ENCODE measurements around the gene PSMC3.

Gene PSMC3

DNA sequence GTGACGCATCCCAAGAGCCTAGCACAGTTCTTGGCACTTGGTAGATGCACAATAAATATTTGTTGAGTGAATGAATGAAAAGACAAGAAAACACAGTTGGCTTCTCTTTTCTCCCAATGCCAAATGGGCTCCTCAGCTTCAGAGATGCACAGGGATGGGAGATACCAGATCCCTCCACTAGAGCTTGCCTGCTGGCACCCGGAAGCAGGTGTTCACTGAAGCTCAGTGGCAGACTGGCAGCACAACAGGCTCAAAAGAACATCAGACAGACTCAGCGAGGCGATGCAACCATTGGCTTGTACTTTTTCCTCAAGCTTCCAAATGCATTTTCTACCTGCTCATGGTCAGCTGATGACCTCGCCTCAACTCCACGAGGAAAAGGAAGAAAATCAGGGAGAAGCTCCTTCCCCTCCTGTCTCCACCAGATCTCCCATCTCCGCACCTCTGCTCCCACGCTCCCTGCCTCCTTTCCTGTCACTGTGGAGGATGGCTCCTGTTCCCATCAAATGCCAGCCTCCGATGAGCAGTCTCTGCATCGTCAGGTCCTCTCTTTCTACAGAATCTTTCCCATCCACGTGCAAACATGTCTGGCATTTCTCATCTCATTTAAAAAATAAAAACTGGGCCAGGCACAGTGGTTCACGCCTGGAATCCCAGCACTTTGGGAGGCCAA lies 16.9 kb upstream of the PSMC3 start:
- no peak for DNase-seq (ENCODE audit: low read depth)

DNA sequence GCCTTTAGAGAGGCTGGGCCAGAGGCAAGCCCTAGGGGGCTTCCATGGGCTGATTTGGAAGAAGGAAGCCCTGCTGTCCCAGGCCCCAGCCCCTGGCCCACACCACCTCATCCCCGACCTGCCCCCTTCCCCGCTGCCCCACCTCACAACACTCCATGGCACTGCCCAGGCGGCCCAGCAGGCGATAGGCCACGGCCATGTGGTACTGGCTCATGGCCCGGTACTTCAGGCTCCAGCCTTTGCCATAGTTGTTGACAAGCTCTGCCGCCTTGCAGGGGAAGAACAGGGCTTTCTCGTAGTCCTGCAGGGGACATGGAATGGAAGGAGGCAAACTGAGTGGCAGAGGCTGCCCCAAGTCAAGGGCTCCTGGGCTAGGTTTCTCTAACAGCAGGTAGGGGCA lies 16.3 kb upstream of the PSMC3 start:
- no peak for DNase-seq (ENCODE audit: low read depth)

DNA sequence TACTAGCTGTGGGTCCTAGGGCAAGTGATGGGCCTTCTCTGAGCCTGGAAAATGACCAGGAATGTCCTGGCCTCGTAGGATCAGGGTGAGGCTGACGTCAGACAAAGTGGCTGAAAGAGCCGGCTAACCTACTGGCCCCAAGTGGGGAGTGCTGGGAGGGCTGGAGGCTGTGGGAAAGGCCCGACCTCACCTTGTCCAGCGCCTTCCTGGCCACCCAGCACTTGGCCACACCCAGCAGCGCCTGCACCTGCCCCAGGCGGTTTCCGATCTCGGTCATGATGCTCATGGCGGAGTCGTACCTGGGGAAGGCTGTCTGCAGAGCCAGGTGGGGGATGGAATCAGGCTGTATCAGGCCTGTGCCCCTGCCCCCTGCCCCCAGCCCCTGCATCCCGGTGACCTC lies 15.2 kb upstream of the PSMC3 start:
- DNase-seq (ENCODE audit: low read depth), result no peak

DNA sequence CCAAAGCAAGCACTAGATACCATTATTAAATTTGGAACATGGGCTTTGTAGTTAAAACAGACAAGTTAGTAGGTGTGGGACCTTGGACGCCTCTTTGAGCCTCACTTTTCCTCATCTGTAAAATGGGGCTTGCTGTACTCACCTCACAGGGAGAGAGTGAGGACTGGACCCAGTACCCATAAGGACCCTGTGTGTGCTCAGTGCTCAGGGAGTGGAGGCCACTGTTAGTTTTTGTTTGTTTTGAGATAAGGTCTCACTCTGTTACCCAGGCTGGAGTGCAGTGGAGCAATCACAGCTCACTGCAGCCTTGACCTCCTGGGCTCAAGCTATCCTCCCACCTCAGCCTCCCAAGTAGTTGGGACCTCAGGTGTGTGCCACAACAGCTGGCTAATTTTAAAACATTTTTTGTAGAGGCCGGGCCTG lies 13.8 kb upstream of the PSMC3 start:
- no peak for DNase-seq (ENCODE audit: low read depth)

DNA sequence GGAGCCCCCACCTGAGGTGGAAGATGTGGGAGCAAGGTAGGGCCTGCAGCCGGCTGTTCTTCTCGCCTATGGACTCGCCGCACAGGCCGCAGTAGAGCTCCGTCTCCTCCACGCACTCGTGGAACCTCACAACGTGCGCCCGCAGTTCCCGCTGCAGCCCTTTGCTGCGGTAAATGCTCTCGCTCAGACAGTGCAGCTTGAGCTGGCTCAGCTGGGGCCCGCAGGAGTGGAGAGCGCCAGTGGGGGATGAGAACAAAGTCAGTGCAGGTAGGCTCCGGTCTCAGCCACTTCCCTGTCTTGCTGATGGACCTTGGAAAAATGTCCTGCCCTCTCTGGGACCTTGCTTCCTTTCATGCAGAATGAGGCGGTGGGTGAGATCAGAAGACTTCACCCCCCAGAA lies 12.5 kb upstream of the PSMC3 start:
- DNase-seq (ENCODE audit: low read depth), result no peak

DNA sequence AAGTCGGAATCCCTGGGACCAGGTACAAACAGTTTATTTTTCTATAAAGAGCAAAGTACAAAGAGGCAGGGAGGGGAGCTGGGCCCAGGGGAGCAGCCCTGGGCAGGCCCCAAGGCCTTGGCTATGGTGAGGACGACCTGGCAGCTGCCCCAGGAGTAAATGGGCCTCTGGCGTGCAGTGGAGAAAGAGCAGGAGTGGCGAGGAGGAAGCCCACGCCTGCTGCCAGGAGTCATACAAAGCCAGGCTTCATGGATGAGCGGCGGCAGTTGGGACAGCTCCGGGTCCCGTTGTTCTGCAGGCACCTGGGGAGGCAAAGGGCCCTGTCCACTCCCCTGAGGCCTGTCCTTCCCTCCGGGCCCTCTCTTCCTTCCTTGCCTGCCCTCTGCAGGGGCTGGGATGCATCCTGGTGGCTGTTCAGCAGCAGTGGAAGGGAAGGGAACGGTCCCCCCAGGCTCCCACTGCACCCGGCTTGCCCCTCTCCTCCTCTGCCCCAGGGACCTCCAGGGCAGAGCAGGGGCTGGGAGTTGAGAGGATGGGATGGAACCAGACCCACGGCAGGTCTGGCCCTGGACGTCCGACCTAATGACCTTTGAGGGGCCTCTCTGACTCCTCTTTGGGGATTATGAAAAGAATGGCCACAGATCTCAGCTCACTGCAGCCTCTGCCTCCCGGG lies 11.6 kb upstream of the PSMC3 start:
- DNase-seq (ENCODE audit: low read depth), result no peak

DNA sequence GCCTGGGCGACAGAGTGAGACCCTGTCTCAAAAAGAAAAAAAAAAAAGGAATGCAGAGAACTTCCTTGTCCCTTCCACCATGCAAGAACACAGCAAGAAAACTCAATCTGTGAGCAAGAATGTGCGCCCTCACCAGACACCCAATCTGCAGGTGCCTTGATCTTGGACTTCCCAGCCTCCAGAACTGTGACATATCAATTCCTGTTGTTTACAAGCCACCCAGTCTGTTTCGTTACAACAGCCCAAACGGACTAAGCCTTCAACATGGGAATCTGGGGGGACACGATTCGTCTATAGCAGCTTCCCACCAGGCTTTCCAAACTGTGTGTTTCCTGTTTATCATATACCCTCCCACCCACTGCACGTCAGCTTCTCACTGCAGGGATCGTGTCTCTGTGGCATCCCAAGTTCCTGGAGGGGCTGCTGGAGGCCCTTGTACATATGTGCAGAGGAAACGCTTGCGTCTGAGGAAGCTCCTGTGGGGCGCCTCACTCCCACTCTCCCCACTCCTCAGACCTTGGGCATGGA lies 11.0 kb upstream of the PSMC3 start:
- DNase-seq (ENCODE audit: low read depth), result no peak

DNA sequence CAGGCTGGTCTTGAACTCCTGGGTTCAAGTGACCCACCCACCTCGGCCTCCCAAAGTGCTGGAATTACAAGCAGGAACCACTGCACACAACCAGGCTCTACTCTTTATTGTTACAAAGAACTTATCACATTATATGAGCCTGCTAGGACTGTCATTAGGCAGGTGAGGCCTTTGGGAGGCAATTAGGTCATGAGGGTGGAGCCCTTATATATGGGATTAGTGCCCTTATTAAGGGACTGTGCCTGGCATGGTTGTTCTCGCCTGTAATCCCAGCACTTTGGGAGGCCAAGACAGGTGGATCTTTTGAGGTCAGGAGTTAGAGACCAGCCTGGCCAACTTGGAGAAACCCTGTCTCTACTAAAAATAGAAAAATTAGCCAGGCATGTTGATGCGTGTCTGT lies 10.5 kb upstream of the PSMC3 start:
- DNase-seq (ENCODE audit: low read depth), result no peak

DNA sequence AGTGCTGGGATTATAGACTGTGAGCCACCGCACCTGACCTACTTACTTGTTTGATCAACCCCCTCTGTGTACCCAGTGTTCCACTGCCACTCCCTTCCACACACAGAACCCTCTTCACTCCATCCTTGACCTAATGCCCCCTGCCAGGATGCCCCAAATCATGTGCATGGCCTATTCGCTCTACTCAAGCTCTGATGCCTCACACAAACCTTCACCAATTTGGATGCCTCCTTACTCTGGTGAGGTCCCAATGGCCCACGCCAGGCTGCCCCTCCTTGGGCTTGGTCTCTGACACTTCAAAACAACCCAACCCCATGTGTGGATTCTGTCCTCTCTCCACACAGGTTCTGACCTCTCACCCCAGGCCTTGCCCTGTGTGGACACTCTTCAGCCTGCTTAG lies 9.4 kb upstream of the PSMC3 start:
- DNase-seq (ENCODE audit: low read depth), result no peak

DNA sequence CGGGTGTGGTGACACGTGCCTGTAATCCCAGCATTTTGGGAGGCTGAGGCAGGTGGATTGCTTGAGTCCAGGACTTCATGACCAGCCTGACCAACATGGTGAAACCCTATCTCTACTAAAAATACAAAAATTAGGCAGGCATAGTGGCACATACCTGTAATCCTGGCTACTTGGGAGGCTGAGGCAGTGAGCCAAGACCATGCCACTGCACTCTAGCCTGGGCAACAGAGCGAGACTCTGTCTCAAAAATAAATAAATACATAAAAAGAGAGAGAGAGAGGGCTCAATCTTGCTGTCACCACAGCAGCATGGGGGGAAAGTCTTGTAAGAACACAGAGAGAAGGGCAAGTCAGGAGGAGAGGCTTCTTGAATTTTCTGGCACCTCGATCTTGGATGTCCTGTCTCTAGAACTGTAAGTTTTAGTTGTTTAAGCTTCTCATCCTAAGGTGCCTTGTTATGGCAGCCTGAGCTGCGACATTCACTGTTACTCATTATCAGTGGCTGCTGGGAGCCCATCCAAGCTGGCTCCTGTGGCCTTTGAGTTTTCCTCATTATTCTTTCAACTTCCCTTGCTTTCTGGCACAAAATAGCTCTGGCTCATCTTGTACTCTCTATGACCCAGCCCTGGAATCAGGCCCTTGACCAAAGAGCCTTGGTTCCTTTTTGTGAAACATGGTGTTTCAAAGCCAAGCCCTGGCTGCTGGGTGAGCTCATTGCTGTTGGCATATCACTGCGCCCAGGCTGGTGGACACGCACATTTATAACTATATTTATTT lies 8.0 kb upstream of the PSMC3 start:
- no peak for DNase-seq (ENCODE audit: low read depth)

DNA sequence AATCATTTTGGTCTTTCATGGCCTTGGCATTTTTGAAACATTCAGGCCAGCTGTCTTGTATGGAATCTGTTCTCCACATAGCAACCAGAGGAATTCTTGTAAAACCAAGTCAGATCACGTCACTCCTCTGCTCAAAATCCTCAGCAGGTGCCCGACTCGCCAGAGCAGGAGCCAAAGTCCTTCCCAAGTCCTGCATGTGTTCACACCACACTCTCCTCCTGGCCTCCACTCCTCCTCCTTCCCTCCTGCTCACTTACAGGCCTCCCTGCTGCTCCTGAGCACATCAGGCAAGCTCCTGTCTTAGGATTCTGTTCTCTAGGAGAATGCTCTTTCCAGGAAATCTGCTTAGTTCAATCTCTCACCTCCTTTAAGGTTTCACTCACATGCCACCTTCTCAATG lies 6.9 kb upstream of the PSMC3 start:
- DNase-seq (ENCODE audit: low read depth), result no peak

DNA sequence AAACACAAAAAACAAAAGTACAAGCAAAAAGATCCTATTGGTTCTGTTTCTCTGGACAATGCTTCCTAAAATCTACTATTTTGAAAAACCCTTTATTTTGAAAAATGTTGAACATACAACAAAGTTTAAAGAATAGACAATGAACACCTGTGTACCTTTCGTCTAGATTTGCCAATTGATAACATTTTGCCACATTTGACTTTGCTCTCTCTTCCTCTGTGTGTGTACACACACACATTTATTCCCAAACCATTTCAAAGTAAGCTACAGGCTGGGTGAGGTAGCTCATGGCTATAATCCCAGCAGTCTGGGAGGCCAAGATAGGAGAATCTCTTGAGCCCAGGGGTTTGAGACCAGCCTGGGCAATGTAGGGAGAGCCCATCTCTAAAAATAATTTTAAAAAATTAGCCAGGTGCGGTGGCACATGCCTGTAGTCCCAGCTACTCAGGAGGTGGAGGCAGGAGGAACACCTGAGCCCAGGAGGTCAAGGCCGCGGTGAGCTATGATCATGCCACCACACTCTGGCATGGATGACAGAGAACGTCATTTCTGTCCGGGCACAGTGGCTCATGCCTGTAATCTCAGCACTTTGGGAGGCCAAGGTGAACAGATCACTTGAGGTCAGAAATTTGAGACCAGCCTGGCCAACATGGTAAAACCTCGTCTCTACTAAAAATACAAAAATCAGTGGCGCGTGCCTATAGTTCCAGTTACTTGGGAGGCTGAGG lies 5.3 kb upstream of the PSMC3 start:
- no peak for DNase-seq (ENCODE audit: low read depth)

DNA sequence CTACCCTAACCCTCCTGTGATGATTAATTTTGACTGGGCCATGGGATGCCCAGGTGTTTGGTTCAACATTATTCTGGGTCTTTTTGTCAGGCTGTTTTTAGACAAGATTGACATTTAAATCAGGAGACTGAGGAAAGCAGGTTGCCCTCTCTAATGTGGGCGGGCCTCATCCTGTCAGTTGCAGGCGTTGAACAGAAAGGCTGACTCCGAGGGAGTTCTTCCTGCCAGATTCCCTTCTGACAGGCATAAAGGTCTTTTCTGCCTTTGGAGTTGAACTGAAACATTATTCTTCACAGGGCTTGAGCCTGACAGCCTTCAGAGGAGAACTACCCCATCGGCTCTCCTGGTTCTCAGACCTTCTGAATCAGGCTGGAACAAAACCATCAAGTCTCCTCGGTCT lies 4.3 kb upstream of the PSMC3 start:
- DNase-seq (ENCODE audit: low read depth), result no peak

DNA sequence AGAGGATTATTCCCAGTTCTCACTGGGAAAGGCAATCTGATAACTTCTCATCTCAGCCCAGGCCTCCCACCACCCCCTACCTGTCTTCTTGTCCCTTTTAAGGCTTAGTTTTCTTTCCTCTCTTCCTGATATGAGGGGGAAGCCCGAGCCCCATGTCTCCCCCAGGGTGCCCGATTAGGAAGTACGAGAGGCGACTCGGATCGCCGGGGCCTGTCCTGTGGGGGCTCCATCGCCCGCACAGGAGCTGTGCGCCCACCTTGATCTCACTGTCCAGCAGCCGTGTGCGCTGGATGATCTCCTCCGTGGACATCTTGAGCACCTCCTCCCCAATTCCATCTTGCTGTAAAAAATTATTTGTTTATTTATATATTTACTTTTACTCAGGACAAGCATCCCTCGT lies 628 bp downstream of the PSMC3 start:
- no peak for DNase-seq (ENCODE audit: low read depth)

DNA sequence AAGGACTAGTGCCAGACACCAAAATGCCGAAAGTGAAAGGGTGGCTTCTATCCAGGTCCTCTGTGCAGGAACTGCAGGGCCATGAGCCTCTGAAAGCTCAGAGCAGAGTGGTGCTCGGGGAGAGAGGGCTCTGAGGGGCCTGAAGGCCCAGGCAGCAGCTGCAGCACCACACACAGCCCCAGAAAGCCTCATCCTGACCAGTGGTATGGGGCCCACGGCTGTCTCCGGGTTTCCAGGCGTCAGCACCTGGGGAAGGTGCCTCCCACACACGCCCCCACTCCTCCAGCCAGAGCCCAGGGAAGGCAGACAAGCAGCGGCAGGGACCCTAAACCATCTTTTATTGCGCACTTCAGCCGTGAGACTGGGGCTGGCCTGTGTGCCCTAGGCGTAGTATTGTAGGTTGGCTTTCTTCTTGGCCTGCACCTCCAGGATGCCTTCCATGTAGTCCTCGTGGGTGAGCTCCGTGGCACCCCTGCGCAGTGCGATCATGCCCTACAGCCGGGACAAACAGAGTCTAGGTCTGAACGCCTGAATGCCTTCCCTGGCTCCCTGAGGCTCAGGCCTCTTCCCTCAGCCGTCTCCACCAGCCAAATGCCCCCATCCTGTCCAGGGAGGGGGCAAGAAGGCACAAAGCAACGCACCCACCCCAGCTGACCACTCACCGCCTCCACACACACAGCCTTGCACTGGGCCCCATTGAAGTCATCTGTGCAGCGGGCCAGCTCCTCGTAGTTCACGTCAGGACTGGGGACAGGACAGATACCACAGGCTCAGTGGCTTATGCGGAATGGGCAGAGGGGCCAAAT lies 7.6 kb downstream of the PSMC3 start:
- DNase-seq (ENCODE audit: low read depth), result no peak

DNA sequence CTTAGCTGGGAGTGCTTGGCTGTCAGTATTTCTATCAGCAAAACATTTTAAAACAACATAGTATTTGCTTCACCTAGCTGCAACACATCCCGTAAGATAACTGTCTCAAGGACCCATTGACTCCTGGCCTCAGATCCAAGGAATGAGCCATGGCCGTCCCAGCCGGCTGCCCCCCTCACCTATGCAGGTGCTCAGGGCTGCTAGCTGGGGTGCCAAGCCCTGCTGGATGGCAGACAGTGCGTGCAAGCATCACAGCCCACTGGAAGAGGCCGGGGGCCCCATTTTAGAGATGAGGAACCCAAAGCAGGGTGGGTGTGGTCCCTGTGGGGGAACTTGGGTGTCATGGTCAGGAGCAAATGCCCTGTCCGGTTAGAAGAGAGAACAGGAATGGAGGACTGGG lies 8.5 kb downstream of the PSMC3 start:
- DNase-seq (ENCODE audit: low read depth), result no peak

DNA sequence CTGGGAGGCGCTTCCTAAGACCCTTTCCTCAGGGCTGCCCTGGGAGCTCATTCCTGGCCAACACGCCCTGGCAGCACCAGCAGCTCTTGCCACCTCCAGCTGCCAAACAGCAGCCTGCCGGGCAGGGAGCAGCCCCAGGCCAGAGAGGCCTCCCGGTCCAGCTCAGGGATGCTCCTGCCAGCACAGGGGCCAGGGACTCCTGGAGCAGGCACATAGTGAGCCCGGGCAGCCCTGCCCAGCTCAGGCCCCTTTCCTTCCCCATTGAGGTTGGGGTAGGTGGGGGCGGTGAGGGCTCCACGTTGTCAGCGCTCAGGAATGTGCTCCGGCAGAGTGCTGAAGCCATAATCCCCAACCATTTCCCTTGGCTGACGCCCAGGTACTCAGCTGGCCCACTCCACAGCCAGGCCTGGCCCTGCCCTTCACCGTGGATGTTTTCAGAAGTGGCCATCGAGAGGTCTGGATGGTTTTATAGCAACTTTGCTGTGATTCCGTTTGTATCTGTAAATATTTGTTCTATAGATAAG lies 10.2 kb downstream of the PSMC3 start:
- DNase-seq (ENCODE audit: low read depth), result no peak

DNA sequence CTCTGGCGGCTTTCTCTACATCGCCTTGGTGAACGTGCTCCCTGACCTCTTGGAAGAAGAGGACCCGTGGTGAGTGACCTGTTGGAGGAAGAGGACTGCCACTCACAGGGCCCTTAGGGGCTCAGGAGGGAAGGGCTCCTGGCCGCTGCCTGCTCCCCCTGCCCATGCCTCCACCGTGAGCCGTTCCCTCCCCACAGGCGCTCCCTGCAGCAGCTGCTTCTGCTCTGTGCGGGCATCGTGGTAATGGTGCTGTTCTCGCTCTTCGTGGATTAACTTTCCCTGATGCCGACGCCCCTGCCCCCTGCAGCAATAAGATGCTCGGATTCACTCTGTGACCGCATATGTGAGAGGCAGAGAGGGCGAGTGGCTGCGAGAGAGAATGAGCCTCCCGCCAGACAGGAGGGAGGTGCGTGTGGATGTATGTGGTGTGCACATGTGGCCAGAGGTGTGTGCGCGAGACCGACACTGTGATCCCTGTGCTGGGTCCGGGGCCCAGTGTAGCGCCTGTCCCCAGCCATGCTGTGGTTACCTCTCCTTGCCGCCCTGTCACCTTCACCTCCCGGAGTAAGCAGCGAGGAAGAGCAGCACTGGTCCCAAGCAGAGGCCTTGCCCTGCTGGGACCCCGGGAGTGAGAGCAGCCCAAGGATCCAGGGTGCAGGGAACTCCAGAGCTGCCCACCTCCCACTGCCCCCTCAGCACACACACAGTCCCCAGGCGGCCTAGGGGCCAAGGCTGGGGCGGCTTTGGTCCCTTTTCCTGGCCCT lies 11.0 kb downstream of the PSMC3 start:
- no peak for DNase-seq (ENCODE audit: low read depth)

DNA sequence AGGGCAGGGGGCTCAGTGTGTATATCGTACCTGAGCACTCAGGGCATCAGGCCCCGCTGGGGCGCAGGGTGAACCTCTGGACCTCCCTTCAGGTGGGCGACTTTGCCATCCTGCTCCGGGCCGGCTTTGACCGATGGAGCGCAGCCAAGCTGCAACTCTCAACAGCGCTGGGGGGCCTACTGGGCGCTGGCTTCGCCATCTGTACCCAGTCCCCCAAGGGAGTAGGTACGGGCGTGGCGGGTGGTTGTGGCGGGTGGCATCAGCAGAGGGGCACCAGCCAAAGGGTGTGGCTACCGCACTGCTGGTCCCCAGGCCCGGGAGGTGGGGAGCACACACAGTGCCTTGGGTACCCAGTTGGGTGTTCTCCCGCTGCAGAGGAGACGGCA lies 11.6 kb downstream of the PSMC3 start:
- no peak for DNase-seq (ENCODE audit: low read depth)

DNA sequence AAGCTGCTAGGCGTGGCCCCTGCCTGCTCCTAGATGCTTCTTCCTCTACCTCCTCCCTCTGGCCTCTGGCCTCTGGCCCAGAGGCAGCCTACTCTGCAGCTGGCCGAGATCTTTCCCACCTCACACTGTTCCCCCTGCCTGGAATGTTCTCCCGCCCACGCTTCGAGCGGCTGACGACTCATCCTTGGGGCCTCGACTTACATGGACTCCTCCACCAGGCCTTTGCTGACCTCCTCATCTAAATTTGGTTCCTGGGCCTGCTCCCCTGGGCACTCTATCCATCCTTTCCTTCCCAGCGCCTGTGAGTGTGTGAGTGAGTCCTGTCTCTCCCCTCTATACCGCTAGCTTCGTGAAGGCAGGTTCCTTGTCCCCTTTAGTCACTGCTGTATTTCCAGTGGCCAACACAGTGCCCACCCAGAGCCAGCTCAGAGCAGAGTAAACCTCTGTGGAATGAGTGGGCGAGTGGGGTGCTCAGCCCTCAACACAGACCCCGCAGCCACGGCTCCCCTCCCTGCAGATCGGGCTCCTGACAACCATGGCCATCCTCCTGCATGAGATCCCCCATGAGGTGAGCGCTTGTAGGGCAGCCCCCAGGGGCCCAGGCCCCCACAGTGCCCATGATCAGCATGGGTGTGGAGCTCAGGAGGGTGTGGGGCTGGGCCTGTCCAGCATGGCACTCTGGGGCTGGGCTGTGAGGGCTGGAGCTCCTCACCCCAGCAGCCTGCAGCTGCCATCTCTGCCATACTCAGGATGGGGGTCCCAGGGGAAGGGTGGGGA lies 12.1 kb downstream of the PSMC3 start:
- no peak for DNase-seq (ENCODE audit: low read depth)

Measured in CMK (cell line).